HG02938 (cell line): Measurements from ENCODE around the gene POLR2E.

Experiments
- ATAC-seq: cut with Tn5 transposase; IDR thresholded peaks from one replicate; pipeline ENCODE4 v1.9.1; 2021; ENCODE audit warnings: mild to moderate bottlenecking, moderate library complexity; ENCODE audit not compliant: unreplicated experiment

Gene POLR2E

DNA sequence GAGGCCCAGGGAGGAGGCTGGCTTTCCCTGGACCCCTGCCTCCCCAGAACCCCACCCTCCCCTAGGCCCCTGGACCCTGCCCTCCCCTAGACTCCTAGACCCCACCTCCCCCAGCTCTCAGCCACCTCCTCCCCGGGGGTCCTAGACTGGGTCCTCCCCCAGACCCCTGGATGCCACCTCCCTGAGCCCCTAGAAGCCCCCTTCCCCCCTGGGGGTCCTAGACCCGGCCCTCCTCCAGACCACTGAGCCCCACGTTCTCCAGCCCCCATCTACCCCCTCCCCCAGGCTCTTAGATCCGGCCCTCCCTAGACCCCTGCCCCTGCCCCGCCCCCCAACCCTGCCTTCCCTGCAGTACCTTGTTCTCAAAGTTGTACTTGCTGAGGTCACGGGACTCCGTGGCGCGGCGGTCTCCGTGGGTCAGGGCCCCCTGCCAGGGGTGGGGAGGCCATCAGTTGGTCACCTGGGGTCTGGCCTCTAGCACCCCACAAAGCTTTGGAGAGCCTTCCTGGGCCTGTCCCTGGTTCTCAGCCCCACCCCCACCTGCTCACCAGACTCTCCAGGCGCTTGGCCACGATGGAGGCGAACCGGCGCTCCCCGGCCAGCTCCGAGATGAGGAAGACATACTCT, 16.6 kb upstream of the POLR2E start:
- no peak for ATAC-seq

- ATAC-seq = no peak
These were observed 15.8 kb upstream of the POLR2E start for GRCh38 chr19:1110809-1111640.

DNA sequence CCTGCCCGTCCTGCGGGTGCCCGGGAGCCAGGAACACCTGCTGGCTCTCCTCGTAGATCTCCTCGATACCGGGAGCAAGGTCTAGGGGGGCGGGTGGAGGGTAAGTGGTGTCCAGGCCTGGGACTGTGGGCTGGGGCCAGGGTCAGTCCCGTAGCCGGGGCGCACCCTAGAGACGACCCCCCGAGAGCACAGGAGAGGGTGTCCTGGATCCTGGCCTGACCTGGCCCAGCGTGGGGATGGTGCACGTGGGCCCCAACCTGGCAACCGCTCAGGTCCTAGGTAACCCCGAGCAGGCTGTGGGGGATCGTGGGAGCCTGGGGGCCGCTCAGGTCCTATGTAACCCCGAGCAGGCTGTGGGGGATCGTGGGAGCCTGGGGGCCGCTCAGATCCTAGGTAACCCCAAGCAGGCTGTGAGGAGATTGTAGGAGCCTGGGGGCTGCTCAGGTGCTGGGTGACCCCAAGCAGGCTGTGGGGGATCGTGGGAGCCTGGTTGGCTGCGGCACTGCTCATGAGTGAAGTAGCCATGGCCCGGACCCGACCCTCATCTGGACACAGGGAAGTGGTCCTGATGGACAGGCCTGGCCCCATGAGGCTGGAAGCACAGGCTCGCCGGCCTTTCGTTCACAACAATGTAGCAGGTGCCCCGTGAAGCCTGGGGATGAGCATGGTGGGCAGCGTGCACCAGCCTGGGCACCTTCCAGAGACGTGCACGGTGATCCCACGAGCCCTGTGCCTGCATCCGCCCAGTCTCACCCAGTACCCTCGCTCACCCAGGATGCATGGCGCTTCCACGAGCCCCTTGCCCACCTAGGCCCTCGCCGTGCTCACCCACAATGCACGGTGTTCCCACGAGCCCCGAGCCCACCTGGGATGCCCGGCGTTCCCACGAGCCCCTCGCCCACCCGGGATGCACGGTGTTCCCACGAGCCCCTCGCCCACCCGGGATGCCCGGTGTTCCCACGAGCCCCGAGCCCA, 14.8 kb upstream of the POLR2E start:
- ATAC-seq = no peak

GRCh38 chr19:1109032-1109551, 13.9 kb upstream of the POLR2E start:
- ATAC-seq = no peak

DNA sequence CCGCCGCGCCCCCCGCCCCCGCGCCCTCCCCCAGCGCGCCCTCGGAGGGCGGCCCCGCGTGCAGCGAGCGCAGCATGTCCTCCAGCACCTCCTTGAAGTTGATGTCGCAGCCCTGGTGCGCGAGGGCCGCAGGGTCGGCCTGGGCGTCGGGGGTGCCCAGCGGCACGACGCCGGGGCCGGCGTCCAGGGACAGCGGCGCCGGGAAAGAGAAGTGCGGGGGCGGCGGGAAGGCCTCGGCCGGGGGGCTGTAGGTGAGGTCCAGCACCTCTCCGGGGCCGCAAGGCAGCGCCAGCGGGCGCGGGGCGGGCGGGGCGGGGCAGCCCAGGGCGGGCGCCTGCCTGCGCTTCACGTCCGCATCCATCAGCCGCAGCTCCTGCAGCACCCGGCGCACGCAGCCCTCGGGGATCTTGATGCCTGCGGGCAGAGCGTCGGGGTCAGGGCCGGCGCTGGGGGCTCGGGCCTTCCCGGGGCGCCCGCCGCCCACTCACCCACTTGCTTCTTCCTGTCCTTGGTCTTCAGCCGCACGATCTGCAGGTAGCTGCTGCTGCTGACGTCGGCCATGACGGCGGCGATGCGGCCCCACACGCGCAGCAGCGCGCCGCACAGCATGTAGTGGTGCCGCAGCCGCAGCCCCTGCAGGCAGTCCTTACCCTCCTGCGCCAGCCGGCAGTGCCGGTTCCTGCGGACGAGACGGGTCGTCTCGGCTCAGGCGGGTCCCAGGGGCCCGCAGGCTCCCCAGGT, 13.3 kb upstream of the POLR2E start:
- no peak for ATAC-seq

DNA sequence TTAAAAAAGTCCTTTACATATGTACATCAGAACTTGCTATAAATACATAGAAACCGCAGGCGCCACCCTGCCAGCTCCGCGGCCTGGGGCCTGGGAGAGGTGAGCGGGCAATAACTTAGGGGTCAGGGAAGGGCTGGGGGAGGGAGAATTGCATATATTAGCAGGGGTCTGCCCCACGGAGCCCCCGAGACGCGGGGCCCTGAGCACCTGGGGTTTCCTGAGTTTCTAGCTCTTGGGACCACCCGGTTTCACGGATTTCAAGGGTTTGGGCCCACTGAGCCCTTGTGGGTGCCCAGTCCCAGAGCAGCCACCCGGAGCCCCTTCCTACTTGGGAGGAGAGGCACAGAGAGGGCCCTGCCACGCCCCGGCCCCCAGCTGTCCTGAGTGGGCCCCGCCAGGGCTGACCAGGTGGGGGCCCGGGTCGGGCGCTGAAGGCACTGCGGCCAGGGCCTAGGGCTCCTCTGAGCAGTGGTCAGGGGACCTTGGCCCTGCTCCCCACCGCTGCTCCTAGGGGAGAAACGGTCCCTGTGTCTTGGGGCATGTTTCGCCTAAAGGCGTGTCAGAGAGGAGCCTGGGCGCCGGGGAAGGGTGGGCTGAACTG, 12.6 kb upstream of the POLR2E start:
- ATAC-seq = no peak

GRCh38 chr19:1106841-1107660, 11.9 kb upstream of the POLR2E start:
- ATAC-seq = no peak

DNA sequence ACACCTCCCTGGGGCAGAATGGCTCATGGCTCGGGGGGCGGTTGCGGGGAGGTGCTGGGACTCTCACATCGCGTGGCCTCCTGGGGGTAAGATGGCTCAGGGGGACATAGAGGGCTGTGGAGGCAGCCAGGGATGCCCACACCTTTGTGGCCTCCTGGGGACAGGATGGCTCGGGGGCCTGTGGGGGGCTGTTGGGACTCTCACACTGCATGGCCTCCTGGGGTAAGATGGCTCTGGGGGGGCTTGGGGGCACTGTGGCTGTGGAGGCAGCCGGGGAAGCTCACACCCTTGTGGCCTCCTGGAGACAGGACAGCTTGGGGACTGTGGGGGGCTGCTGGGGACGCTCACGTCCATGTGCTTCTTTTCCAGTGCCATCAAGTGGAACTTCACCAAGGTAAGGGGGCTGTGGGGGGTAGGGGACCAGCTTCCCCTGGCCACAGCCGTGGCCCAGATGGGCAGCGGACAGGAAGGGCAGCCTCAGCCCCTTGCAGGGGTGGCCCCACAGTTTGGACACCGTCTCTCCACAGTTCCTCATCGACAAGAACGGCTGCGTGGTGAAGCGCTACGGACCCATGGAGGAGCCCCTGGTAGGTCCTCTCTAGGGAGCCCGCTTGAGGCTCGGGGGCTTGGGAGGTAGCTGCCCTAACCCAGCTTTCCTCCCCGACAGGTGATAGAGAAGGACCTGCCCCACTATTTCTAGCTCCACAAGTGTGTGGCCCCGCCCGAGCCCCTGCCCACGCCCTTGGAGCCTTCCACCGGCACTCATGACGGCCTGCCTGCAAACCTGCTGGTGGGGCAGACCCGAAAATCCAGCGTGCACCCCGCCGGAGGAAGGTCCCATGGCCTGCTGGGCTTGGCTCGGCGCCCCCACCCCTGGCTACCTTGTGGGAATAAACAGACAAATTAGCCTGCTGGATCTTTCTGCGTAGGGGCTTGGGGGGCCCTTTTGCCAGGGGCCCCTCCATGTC, 11.0 kb upstream of the POLR2E start:
- no peak for ATAC-seq

DNA sequence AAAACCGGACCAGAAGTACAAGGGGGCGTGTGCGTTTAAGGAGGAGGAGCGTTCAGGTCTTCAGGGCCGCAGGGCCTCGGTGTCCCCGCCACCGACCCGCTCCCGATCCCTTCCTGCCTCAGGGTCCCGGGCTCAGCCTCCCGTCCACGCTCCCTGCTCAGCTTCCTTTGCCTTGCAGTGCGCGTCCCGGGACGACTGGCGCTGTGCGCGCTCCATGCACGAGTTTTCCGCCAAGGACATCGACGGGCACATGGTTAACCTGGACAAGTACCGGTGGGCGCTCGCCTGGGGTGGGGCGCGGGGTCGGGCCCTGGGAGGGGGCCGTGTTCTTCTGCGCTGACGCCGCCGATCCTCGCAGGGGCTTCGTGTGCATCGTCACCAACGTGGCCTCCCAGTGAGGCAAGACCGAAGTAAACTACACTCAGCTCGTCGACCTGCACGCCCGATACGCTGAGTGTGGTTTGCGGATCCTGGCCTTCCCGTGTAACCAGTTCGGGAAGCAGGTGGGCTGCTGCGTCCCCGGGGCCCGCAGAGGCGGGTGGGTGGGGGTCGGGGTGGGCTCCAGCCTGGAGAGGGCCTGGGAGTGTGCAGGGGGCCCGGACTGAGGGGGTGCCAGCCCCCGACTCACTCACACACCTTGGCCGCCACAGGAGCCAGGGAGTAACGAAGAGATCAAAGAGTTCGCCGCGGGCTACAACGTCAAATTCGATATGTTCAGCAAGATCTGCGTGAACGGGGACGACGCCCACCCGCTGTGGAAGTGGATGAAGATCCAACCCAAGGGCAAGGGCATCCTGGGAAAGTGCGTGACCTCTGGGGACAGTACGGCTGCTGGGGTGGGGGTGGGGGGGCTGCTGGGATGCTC, 10.1 kb upstream of the POLR2E start:
- ATAC-seq = no peak

DNA sequence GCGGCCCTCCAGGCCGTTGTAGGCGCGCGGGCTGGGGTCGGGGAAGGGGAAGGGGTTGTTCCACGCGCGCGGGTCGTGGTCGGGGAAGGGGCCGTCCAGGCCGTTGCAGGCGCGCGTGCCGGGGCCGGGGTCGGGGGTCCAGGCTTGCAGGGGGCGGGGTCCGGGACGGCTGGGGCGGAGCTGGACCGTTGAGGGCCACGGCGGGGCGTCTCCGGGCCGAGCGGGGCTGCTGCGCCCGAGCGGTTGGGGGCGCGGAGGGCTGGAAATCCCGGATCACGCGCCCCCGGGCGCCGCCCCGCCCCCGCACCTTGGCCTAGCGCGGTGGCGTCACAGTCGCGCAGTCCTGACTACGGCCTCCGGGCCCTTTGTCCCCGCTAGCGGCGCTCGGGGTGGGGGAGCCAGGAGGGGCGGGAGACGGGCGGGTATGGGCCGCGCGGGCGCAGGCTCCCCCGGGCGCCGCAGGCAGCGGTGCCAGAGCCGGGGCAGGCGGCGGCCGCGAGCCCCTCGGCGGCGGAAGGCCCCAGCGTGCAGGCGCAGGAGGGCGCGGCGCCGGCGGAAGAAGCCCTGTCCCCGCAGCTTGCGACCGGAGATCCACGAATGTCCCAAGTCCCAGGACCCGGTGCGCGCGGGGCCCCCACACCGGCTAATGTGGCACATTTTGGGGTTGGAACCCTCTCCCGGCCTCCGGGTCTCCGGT, 9.3 kb upstream of the POLR2E start:
- no peak for ATAC-seq

DNA sequence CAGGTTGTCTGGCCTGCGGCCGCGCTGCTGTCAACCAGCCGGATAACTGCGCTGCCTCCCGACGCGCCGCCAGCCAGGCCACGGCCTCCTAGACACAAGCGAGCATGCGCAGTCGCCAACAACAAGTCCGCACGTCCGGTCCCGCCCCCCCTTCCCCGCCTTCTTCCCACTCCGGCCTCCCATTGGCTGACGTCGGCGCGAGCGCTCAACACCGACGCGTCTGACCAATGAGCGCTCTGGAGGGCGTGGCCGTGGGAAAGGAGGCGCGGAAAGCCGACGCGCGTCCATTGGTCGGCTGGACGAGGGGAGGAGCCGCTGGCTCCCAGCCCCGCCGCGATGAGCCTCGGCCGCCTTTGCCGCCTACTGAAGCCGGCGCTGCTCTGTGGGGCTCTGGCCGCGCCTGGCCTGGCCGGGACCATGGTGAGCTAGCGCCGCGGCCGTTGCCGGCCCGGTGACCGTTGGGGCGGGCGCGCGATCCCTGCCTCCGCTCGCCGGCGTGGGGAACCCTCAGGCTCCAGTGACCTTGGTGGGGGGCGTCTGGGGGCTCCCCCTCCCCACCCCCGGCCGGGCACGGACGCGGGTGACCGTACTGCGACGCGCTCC, 8.6 kb upstream of the POLR2E start, which contains the start of gene GPX4:
GPX4 (plus strand) TSS at position 287 of the 603 bp plus-strand sequence; CDS start at position 337, 50 bp downstream.
- ATAC-seq = peak; percentile 67

GRCh38 chr19:1103132-1103707, 8.0 kb upstream of the POLR2E start:
- ATAC-seq = no peak

GRCh38 chr19:1102407-1103131, 7.4 kb upstream of the POLR2E start:
- ATAC-seq = no peak

DNA sequence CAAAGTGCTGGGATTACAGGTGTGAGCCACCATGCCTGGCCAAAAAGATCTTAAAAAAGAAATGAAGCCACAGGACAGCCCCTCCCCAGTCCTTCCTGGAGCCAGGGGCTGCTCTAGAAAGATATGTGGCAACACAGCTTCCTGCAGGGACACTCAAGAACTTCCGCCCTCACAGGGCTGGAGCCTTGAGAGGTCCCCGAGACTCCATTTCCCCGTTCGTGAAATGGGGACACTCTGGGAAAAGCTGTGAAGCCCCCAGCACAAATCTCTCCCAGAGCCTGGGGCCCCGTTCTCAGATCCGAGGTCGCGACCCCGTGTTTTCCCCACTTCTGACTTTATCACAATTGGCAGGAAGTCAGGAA, 6.1 kb upstream of the POLR2E start:
- ATAC-seq = no peak
